SK-N-SH (cell line): ENCODE results near the gene SPATA3.

ENCODE experiments used
- EZH2phosphoT487 ChIP-seq: fragments of 200-600 bp; sonication (generic); IDR thresholded peaks from 2 replicates; pipeline ENCODE4 v1.6.1; 2017; ENCODE audit warnings: low read depth, mixed run types, mild to moderate bottlenecking, antibody characterized with exemption, moderate library complexity, borderline replicate concordance
- GABPA ChIP-seq: IDR thresholded peaks from 2 replicates; pipeline ENCODE4 v1.4.0; 2012; ENCODE audit warnings: low read depth, mild to moderate bottlenecking
- JUND ChIP-seq: IDR thresholded peaks from 2 replicates; pipeline ENCODE4 v1.4.0; 2012
- PBX3 ChIP-seq: IDR thresholded peaks from 2 replicates; pipeline ENCODE4; 2012
- RAD21 ChIP-seq: IDR thresholded peaks from 2 replicates; pipeline ENCODE4 v1.6.1; 2012; ENCODE audit warnings: mild to moderate bottlenecking, low read length
- REST ChIP-seq: IDR thresholded peaks from 2 replicates; pipeline ENCODE4 v1.6.1; 2012; ENCODE audit warnings: mild to moderate bottlenecking, low read depth, low read length, moderate library complexity
- RFX5 ChIP-seq: IDR thresholded peaks from 2 replicates; pipeline ENCODE4 v1.6.1; 2012; ENCODE audit warnings: mild to moderate bottlenecking, improper control_type of control experiment, low read length
- TAF1 ChIP-seq: IDR thresholded peaks from 2 replicates; pipeline ENCODE4 v1.6.1; 2012; ENCODE audit warnings: low read depth, mild to moderate bottlenecking, low read length, moderate library complexity, borderline replicate concordance
- TEAD4 ChIP-seq: IDR thresholded peaks from 2 replicates; pipeline ENCODE4 v1.4.0; 2012; ENCODE audit warnings: mild to moderate bottlenecking, borderline replicate concordance; ENCODE audit not compliant: insufficient read depth
- TF ChIP-seq, protein P1 (sequence below): fragments of 200-600 bp; sonication (generic); IDR thresholded peaks from 2 replicates; pipeline ENCODE4 v1.6.1; 2017; ENCODE audit warnings: antibody characterized with exemption, mild to moderate bottlenecking, moderate library complexity
- TF ChIP-seq, protein P2 (sequence below): fragments of 150-350 bp; IDR thresholded peaks from 2 replicates; pipeline ENCODE4 v1.6.1; 2016; ENCODE audit warnings: mild to moderate bottlenecking, low read depth, low read length

DNA sequence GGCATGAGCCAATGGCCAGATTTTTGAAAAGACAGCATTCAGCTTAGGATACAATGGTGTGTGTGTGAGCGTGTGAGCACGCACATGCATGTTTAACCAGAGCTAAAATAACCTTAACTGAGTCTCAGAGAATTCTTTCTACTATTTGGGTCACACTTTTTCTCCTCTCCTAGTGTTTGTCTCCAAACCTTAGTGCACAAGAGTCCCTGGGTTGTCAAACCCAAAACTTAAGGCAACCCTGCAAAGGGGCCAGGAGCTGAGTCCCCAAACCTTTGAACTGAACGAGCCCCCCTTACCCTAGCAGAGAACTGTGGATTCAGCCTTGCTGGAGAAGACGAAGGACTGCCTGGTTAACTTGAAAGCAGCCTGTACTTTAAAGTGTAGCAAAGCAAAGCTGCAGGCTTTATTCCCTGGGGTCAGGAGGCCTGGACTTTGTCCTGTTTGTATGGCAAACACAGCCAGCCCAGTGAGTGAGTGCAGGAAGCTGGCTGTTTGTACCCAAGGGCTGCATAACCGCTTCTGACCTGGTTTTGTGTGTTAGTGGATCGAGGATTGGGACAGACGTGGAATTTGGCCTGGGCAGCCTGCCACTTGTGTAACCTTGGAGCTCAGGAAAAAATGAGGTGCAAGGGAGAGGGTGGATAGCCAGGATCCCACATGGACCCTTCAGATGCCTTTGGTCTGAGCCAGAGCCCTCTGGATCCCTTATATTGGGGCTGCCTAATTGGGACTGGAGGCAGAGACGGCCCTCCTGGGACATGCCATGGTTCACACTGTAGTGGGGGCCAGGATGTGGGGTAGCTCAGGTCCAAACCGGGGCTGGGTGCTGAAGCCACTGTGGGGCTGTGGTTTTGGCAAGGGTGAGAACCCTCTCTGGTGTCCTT is 54.3 kb downstream of the SPATA3 start:
- TF ChIP-seq, protein P1, sequence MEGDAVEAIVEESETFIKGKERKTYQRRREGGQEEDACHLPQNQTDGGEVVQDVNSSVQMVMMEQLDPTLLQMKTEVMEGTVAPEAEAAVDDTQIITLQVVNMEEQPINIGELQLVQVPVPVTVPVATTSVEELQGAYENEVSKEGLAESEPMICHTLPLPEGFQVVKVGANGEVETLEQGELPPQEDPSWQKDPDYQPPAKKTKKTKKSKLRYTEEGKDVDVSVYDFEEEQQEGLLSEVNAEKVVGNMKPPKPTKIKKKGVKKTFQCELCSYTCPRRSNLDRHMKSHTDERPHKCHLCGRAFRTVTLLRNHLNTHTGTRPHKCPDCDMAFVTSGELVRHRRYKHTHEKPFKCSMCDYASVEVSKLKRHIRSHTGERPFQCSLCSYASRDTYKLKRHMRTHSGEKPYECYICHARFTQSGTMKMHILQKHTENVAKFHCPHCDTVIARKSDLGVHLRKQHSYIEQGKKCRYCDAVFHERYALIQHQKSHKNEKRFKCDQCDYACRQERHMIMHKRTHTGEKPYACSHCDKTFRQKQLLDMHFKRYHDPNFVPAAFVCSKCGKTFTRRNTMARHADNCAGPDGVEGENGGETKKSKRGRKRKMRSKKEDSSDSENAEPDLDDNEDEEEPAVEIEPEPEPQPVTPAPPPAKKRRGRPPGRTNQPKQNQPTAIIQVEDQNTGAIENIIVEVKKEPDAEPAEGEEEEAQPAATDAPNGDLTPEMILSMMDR: no peak
- TF ChIP-seq GABPA: no peak
- TF ChIP-seq TAF1: no peak
- no peak for TF ChIP-seq PBX3
- TF ChIP-seq, protein P2, sequence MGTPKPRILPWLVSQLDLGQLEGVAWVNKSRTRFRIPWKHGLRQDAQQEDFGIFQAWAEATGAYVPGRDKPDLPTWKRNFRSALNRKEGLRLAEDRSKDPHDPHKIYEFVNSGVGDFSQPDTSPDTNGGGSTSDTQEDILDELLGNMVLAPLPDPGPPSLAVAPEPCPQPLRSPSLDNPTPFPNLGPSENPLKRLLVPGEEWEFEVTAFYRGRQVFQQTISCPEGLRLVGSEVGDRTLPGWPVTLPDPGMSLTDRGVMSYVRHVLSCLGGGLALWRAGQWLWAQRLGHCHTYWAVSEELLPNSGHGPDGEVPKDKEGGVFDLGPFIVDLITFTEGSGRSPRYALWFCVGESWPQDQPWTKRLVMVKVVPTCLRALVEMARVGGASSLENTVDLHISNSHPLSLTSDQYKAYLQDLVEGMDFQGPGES: no peak
- no peak for TF ChIP-seq REST
- no peak for TF ChIP-seq JUND
- no peak for TF ChIP-seq RFX5
- no peak for TF ChIP-seq TEAD4
- no peak for TF ChIP-seq EZH2phosphoT487
- TF ChIP-seq RAD21: no peak
